CD4-positive, alpha-beta T cell treated with Interleukin-15 for 4 hours (primary cell): Measurements from ENCODE around the gene SUPT6H.

Source experiments
- DNase-seq: peaks from one replicate; pipeline ENCODE4 v3.0.0-alpha.2; 2020; ENCODE audit warnings: low spot score

SUPT6H gene

DNA sequence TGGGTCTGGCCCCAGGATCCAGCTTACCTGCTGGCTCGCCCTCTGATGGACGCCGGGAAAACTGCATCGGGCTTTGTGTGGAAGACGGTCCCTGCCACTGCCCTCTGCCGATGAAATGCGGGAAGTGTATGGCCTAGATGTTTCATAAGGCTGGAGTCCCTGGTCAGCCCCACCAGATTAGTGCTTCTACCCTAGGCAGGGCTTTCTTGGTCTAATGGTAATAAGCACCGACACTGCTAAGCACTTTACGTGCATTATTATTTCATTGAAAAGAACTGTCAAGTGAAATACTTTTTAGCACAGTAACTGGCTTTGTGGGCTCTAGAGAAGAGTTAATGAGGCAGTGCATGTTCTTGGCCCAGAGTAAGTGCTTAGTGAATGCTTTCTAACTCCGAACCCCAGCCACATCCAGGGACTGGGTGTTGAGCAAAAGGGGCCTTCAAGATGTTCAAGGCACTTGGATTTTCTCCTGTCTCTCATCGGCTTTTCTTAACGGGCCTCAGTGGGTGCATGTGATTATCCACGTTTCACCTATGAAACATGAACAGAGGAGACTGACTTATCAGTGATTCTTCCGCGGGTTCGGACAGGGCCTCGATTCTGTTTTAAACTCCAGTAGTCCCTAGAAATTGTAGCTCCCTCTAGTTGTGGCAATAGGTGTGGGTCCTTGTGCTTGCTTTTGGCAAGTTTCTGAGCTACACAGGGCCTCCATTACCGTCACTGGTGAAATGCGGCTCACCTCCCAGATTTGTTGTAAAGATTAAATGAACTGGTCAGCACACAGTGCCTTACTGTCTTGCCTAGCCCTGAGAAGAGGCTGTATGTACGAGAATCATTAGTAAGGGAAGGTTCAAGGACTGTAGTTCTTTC lies 88.4 kb downstream of the SUPT6H start:
- peak; percentile 90 for DNase-seq

GRCh38 chr17:28751600-28752366 lies 89.8 kb downstream of the SUPT6H start:
- DNase-seq: no peak
